ENCODE data around the gene PSMC3.

The PSMC3 gene

GRCh38 chr11:47380078-47380477, 46.2 kb downstream of the PSMC3 start:
- TF ChIP-seq CTCF (IDR thresholded peaks at IDR 0.05; ENCODE audit: low read depth, low read length): no peak
- H3K36me3 ChIP-seq: no peaks in the 10 kb centered on the region

GRCh38 chr11:47379317-47379716, 46.9 kb downstream of the PSMC3 start:
- no peaks in the 10 kb centered on the region for H3K9me3 ChIP-seq (ENCODE audit: severe bottlenecking)
- no peak overlapping the region for H3K27ac ChIP-seq
- H3K4me3 ChIP-seq (ENCODE audit: low read depth, low read length): no peak overlapping the region
- TF ChIP-seq CTCF (IDR thresholded peaks at IDR 0.05; ENCODE audit: low read depth, low read length): no peak
- H3K36me3 ChIP-seq: no peaks in the 10 kb centered on the region
- H3K27me3 ChIP-seq (ENCODE audit: insufficient read depth, low read depth, severe bottlenecking): no peaks in the 10 kb centered on the region
- DNase-seq: no peak

More at GRCh38 chr11:47380078-47380477, 46.2 kb downstream of the PSMC3 start:
- no peaks in the 10 kb centered on the region for H3K9me3 ChIP-seq (ENCODE audit: severe bottlenecking)
- no peak overlapping the region for H3K27ac ChIP-seq
- no peak for DNase-seq
- H3K27me3 ChIP-seq (ENCODE audit: insufficient read depth, low read depth, severe bottlenecking): no peaks in the 10 kb centered on the region
- no peak overlapping the region for H3K4me3 ChIP-seq (ENCODE audit: low read depth, low read length)

GRCh38 chr11:47378836-47379170, 47.4 kb downstream of the PSMC3 start:
- Histone ChIP-seq H3K27me3 (ENCODE audit: insufficient read depth, low read depth, severe bottlenecking) (no peaks in the 10 kb centered on the region), H3K9me3 (ENCODE audit: severe bottlenecking) (no peaks in the 10 kb centered on the region), H3K4me3 (ENCODE audit: low read depth, low read length) (no peak overlapping the region), H3K27ac (no peak overlapping the region), H3K36me3 (no peaks in the 10 kb centered on the region)
- TF ChIP-seq CTCF (IDR thresholded peaks at IDR 0.05; ENCODE audit: low read depth, low read length): no peak
- DNase-seq: no peak

GRCh38 chr11:47378010-47378835, 48.0 kb downstream of the PSMC3 start, which contains the start of gene SPI1:
Gene SPI1, minus strand, starts transcription at chr11:47378547. Its CDS starts 194 bp downstream, at chr11:47378353.
- Histone ChIP-seq H3K27me3 (ENCODE audit: insufficient read depth, low read depth, severe bottlenecking) (no peaks in the 10 kb centered on the region), H3K4me3 (ENCODE audit: low read depth, low read length) (no peak within 1 kb of the TSS), H3K9me3 (ENCODE audit: severe bottlenecking) (no peaks in the 10 kb centered on the region), H3K27ac (no peak within 1 kb of the TSS), H3K36me3 (no peaks in the 10 kb centered on the region)
- no peak for TF ChIP-seq CTCF (IDR thresholded peaks at IDR 0.05; ENCODE audit: low read depth, low read length)
- DNase-seq: no peak

- no peaks in the 10 kb centered on the region for H3K27me3 ChIP-seq (ENCODE audit: insufficient read depth, low read depth, severe bottlenecking)
- no peaks in the 10 kb centered on the region for H3K36me3 ChIP-seq
- no peak for DNase-seq
- no peak for TF ChIP-seq CTCF (IDR thresholded peaks at IDR 0.05; ENCODE audit: low read depth, low read length)
- H3K27ac ChIP-seq: no peak overlapping the region
- H3K9me3 ChIP-seq (ENCODE audit: severe bottlenecking): no peaks in the 10 kb centered on the region
- H3K4me3 ChIP-seq (ENCODE audit: low read depth, low read length): no peak overlapping the region
These were observed 48.6 kb downstream of the PSMC3 start for GRCh38 chr11:47377571-47378009.

Measured in WERI-Rb-1 (cell line).